ENCODE data around the gene ITCH.
"Not testable (repeated sequence)": the region's sequence is repeated elsewhere in the genome, so short reads cannot be mapped to it uniquely, and the experiment has no call there.

Gene ITCH

GRCh38 chr20:34382877-34383455 is 19.9 kb downstream of the ITCH start:
- H3K4me3 ChIP-seq (ENCODE audit: low read depth, low read length); H3K27ac ChIP-seq (ENCODE audit: low read depth, low read length); H3K4me1 ChIP-seq (ENCODE audit: control insufficient read depth, insufficient read depth, low read length); H3K9me3 ChIP-seq (ENCODE audit: control insufficient read depth, insufficient read depth, low read length); H3K36me3 ChIP-seq (ENCODE audit: control insufficient read depth, insufficient read depth, low read length); H3K9ac ChIP-seq (ENCODE audit: low read depth, low read length); H3K27me3 ChIP-seq (ENCODE audit: control insufficient read depth, insufficient read depth, low read length): not testable (repeated sequence)

- H3K4me3 ChIP-seq (ENCODE audit: low read depth, low read length), result no peak overlapping the region
- H3K4me1 ChIP-seq (ENCODE audit: control insufficient read depth, insufficient read depth, low read length), result peaks cover 4% of the 10 kb centered on the region; the same call in 1 of the 2 replicates
- H3K9me3 ChIP-seq (ENCODE audit: control insufficient read depth, insufficient read depth, low read length), result no peaks in the 10 kb centered on the region
- H3K27me3 ChIP-seq (ENCODE audit: control insufficient read depth, insufficient read depth, low read length), result no peaks in the 10 kb centered on the region
- H3K36me3 ChIP-seq (ENCODE audit: control insufficient read depth, insufficient read depth, low read length), result peaks cover 9% of the 10 kb centered on the region; the same call in 1 of the 2 replicates
- no peak overlapping the region for H3K27ac ChIP-seq (ENCODE audit: low read depth, low read length)
- no peak overlapping the region for H3K9ac ChIP-seq (ENCODE audit: low read depth, low read length)
Observed at GRCh38 chr20:34385464-34385863, 22.4 kb downstream of the ITCH start.

GRCh38 chr20:34388000-34388399 is 24.9 kb downstream of the ITCH start:
- Histone ChIP-seq H3K27ac (ENCODE audit: low read depth, low read length) (no peak overlapping the region), H3K36me3 (ENCODE audit: control insufficient read depth, insufficient read depth, low read length) (peaks cover 10% of the 10 kb centered on the region; the same call in 1 of the 2 replicates), H3K9me3 (ENCODE audit: control insufficient read depth, insufficient read depth, low read length) (no peaks in the 10 kb centered on the region), H3K9ac (ENCODE audit: low read depth, low read length) (no peak overlapping the region), H3K4me1 (ENCODE audit: control insufficient read depth, insufficient read depth, low read length) (peaks cover 6% of the 10 kb centered on the region; the same call in 1 of the 2 replicates), H3K4me3 (ENCODE audit: low read depth, low read length) (no peak overlapping the region), H3K27me3 (ENCODE audit: control insufficient read depth, insufficient read depth, low read length) (no peaks in the 10 kb centered on the region)

- H3K9ac ChIP-seq (ENCODE audit: low read depth, low read length), result no peak overlapping the region
- H3K36me3 ChIP-seq (ENCODE audit: control insufficient read depth, insufficient read depth, low read length), result peaks cover 17% of the 10 kb centered on the region
- H3K27ac ChIP-seq (ENCODE audit: low read depth, low read length), result no peak overlapping the region
- H3K9me3 ChIP-seq (ENCODE audit: control insufficient read depth, insufficient read depth, low read length), result no peaks in the 10 kb centered on the region
- no peaks in the 10 kb centered on the region for H3K27me3 ChIP-seq (ENCODE audit: control insufficient read depth, insufficient read depth, low read length)
- H3K4me1 ChIP-seq (ENCODE audit: control insufficient read depth, insufficient read depth, low read length), result peaks cover 6% of the 10 kb centered on the region; the same call in 1 of the 2 replicates
- no peak overlapping the region for H3K4me3 ChIP-seq (ENCODE audit: low read depth, low read length)
Observed at GRCh38 chr20:34388678-34389077, 25.6 kb downstream of the ITCH start.

- no peaks in the 10 kb centered on the region for H3K9me3 ChIP-seq (ENCODE audit: control insufficient read depth, insufficient read depth, low read length)
- H3K27ac ChIP-seq (ENCODE audit: low read depth, low read length), result no peak overlapping the region
- H3K4me3 ChIP-seq (ENCODE audit: low read depth, low read length), result no peak overlapping the region
- no peak overlapping the region for H3K9ac ChIP-seq (ENCODE audit: low read depth, low read length)
- H3K36me3 ChIP-seq (ENCODE audit: control insufficient read depth, insufficient read depth, low read length), result peaks cover 23% of the 10 kb centered on the region
- H3K27me3 ChIP-seq (ENCODE audit: control insufficient read depth, insufficient read depth, low read length), result no peaks in the 10 kb centered on the region
- H3K4me1 ChIP-seq (ENCODE audit: control insufficient read depth, insufficient read depth, low read length), result peaks cover 6% of the 10 kb centered on the region; the same call in 1 of the 2 replicates
Observed at GRCh38 chr20:34389206-34389953, 26.3 kb downstream of the ITCH start.

- no peaks in the 10 kb centered on the region for H3K9me3 ChIP-seq (ENCODE audit: control insufficient read depth, insufficient read depth, low read length)
- H3K4me1 ChIP-seq (ENCODE audit: control insufficient read depth, insufficient read depth, low read length), result peaks cover 6% of the 10 kb centered on the region; the same call in 1 of the 2 replicates
- no peak overlapping the region for H3K4me3 ChIP-seq (ENCODE audit: low read depth, low read length)
- H3K27me3 ChIP-seq (ENCODE audit: control insufficient read depth, insufficient read depth, low read length), result no peaks in the 10 kb centered on the region
- peaks cover 27% of the 10 kb centered on the region for H3K36me3 ChIP-seq (ENCODE audit: control insufficient read depth, insufficient read depth, low read length)
- no peak overlapping the region for H3K27ac ChIP-seq (ENCODE audit: low read depth, low read length)
- H3K9ac ChIP-seq (ENCODE audit: low read depth, low read length), result no peak overlapping the region
Observed at GRCh38 chr20:34389954-34390555, 27.0 kb downstream of the ITCH start.

- no peak overlapping the region for H3K4me3 ChIP-seq (ENCODE audit: low read depth, low read length)
- H3K9me3 ChIP-seq (ENCODE audit: control insufficient read depth, insufficient read depth, low read length), result no peaks in the 10 kb centered on the region
- peaks cover 48% of the 10 kb centered on the region for H3K36me3 ChIP-seq (ENCODE audit: control insufficient read depth, insufficient read depth, low read length)
- peaks cover 7% of the 10 kb centered on the region; the same call in 1 of the 2 replicates for H3K4me1 ChIP-seq (ENCODE audit: control insufficient read depth, insufficient read depth, low read length)
- no peaks in the 10 kb centered on the region for H3K27me3 ChIP-seq (ENCODE audit: control insufficient read depth, insufficient read depth, low read length)
- H3K9ac ChIP-seq (ENCODE audit: low read depth, low read length), result no peak overlapping the region
- no peak overlapping the region for H3K27ac ChIP-seq (ENCODE audit: low read depth, low read length)
Observed at GRCh38 chr20:34396408-34396807, 33.3 kb downstream of the ITCH start.

GRCh38 chr20:34397096-34397495 is 34.0 kb downstream of the ITCH start:
- Histone ChIP-seq H3K36me3 (ENCODE audit: control insufficient read depth, insufficient read depth, low read length) (peaks cover 50% of the 10 kb centered on the region), H3K27ac (ENCODE audit: low read depth, low read length) (no peak overlapping the region), H3K9ac (ENCODE audit: low read depth, low read length) (no peak overlapping the region), H3K4me1 (ENCODE audit: control insufficient read depth, insufficient read depth, low read length) (peaks cover 7% of the 10 kb centered on the region; the same call in 1 of the 2 replicates), H3K27me3 (ENCODE audit: control insufficient read depth, insufficient read depth, low read length) (no peaks in the 10 kb centered on the region), H3K9me3 (ENCODE audit: control insufficient read depth, insufficient read depth, low read length) (no peaks in the 10 kb centered on the region), H3K4me3 (ENCODE audit: low read depth, low read length) (no peak overlapping the region)

GRCh38 chr20:34400776-34401175 is 37.7 kb downstream of the ITCH start:
- H3K4me1 ChIP-seq (ENCODE audit: control insufficient read depth, insufficient read depth, low read length); H3K27me3 ChIP-seq (ENCODE audit: control insufficient read depth, insufficient read depth, low read length); H3K4me3 ChIP-seq (ENCODE audit: low read depth, low read length); H3K9ac ChIP-seq (ENCODE audit: low read depth, low read length); H3K9me3 ChIP-seq (ENCODE audit: control insufficient read depth, insufficient read depth, low read length); H3K27ac ChIP-seq (ENCODE audit: low read depth, low read length): not testable (repeated sequence)
- H3K36me3 ChIP-seq (ENCODE audit: control insufficient read depth, insufficient read depth, low read length), result peaks cover 25% of the 10 kb centered on the region; the same call in 1 of the 2 replicates

GRCh38 chr20:34401741-34402455 is 38.8 kb downstream of the ITCH start:
- Histone ChIP-seq H3K9me3 (ENCODE audit: control insufficient read depth, insufficient read depth, low read length) (no peaks in the 10 kb centered on the region), H3K27ac (ENCODE audit: low read depth, low read length) (no peak overlapping the region), H3K27me3 (ENCODE audit: control insufficient read depth, insufficient read depth, low read length) (no peaks in the 10 kb centered on the region), H3K4me3 (ENCODE audit: low read depth, low read length) (no peak overlapping the region), H3K36me3 (ENCODE audit: control insufficient read depth, insufficient read depth, low read length) (peaks cover 25% of the 10 kb centered on the region; the same call in 1 of the 2 replicates), H3K9ac (ENCODE audit: low read depth, low read length) (no peak overlapping the region), H3K4me1 (ENCODE audit: control insufficient read depth, insufficient read depth, low read length) (peaks cover 7% of the 10 kb centered on the region; the same call in 1 of the 2 replicates)

Data from HUES48 (cell line).